GM23338 (cell line): ENCODE results near the gene SSH2. TPM values are rescaled to one million over a fixed set of nuclear protein-coding genes. Genes with fewer than 3 reads are reported as not detected.

Experiments
- ATAC-seq: fragments of 200-7000 bp; cut with Tn5 transposase; 3 replicates; pipeline ENCODE4 v1.9.1; 2020
- DNase-seq: peaks from one replicate; pipeline ENCODE4 v3.0.0-alpha.2; 2015; ENCODE audit warnings: low spot score
- H2AFZ ChIP-seq: fragments of 200-600 bp; sonication (generic); 2 replicates; pipeline ENCODE4 v1.8.0; 2016; ENCODE audit warnings: antibody characterized with exemption, mild to moderate bottlenecking, moderate library complexity
- H3F3A ChIP-seq: fragments of 200-600 bp; sonication (generic); replicated peaks from 2 replicates; pipeline ENCODE4 v1.8.0; 2017; ENCODE audit warnings: antibody characterized with exemption, mixed run types, low read depth
- H3K27ac ChIP-seq: fragments of 200-600 bp; sonication (generic); 2 replicates; pipeline ENCODE4 v1.6.1; 2016; ENCODE audit warnings: low read depth
- H3K27me3 ChIP-seq: fragments of 200-600 bp; sonication (generic); 2 replicates; pipeline ENCODE4 v1.8.0; 2016; ENCODE audit warnings: mild to moderate bottlenecking, mixed run types, moderate library complexity; ENCODE audit not compliant: insufficient read depth
- H3K36me3 ChIP-seq: fragments of 200-600 bp; sonication (generic); 2 replicates; pipeline ENCODE4 v1.8.0; 2016; ENCODE audit warnings: mild to moderate bottlenecking; ENCODE audit not compliant: insufficient read depth
- H3K4me1 ChIP-seq: fragments of 200-600 bp; sonication (generic); 2 replicates; pipeline ENCODE4 v1.8.0; 2016; ENCODE audit warnings: mild to moderate bottlenecking, moderate library complexity; ENCODE audit not compliant: insufficient read depth
- H3K4me2 ChIP-seq: fragments of 200-600 bp; sonication (generic); 2 replicates; pipeline ENCODE4 v1.7.1; 2017; ENCODE audit warnings: mixed run types
- H3K4me3 ChIP-seq: fragments of 200-600 bp; sonication (generic); 2 replicates; pipeline ENCODE4 v1.6.1; 2016; ENCODE audit warnings: mixed run types
- H3K79me2 ChIP-seq: fragments of 200-600 bp; sonication (generic); replicated peaks from 2 replicates; pipeline ENCODE4 v1.8.0; 2017; ENCODE audit warnings: mild to moderate bottlenecking; ENCODE audit not compliant: insufficient read depth
- H3K9me2 ChIP-seq: fragments of 200-600 bp; sonication (generic); 2 replicates; pipeline ENCODE4 v1.8.0; 2017; ENCODE audit not compliant: insufficient read depth
- H4K20me1 ChIP-seq: fragments of 200-600 bp; sonication (generic); replicated peaks from 2 replicates; pipeline ENCODE4 v1.8.0; 2017; ENCODE audit warnings: mild to moderate bottlenecking; ENCODE audit not compliant: insufficient read depth
- H3K27ac Mint-ChIP-seq: 2 replicates; pipeline ENCODE4 v1.8.0; 2020; ENCODE audit warnings: inconsistent platforms, mild to moderate bottlenecking, moderate library complexity, mixed read lengths
- H3K27me3 Mint-ChIP-seq: 3 replicates; pipeline ENCODE4 v1.8.0; 2022; ENCODE audit warnings: low read depth, mild to moderate bottlenecking, moderate library complexity, mixed read lengths, inconsistent platforms; ENCODE audit not compliant: insufficient read depth, poor library complexity
- H3K36me3 Mint-ChIP-seq: 3 replicates; pipeline ENCODE4 v1.8.0; 2021; ENCODE audit warnings: low read depth, mild to moderate bottlenecking, inconsistent platforms, moderate library complexity, mixed read lengths
- H3K4me1 Mint-ChIP-seq: 3 replicates; pipeline ENCODE4 v1.8.0; 2020; ENCODE audit warnings: mild to moderate bottlenecking, inconsistent platforms, mixed read lengths
- H3K4me3 Mint-ChIP-seq: 3 replicates; pipeline ENCODE4 v1.8.0; 2021; ENCODE audit warnings: moderate library complexity, mild to moderate bottlenecking, inconsistent platforms, mixed read lengths
- H3K9me3 Mint-ChIP-seq: 3 replicates; pipeline ENCODE4 v1.8.0; 2020; ENCODE audit warnings: moderate library complexity, mild to moderate bottlenecking, inconsistent platforms, mixed read lengths
- CREB1 ChIP-seq: fragments of 250-450 bp; sonication (Bioruptor Pico); IDR thresholded peaks from 2 replicates; pipeline ENCODE4 v1.5.0; 2020; ENCODE audit warnings: low read depth, mild to moderate bottlenecking, moderate library complexity
- EZH2 ChIP-seq: fragments of 200-600 bp; sonication (generic); IDR thresholded peaks from one replicate; pipeline ENCODE4 v1.8.0; 2017; ENCODE audit warnings: antibody characterized with exemption, mild to moderate bottlenecking, low read depth; ENCODE audit not compliant: unreplicated experiment
- JUNB ChIP-seq: IDR thresholded peaks from one replicate; pipeline ENCODE4 v1.6.1; 2016; ENCODE audit warnings: antibody characterized with exemption; ENCODE audit not compliant: unreplicated experiment
- NANOG ChIP-seq: IDR thresholded peaks from 2 replicates; pipeline ENCODE4 v1.6.1; 2016; ENCODE audit warnings: antibody characterized with exemption, borderline replicate concordance
- ZNF114 ChIP-seq: fragments of 250-450 bp; sonication (Bioruptor Pico); IDR thresholded peaks from 2 replicates; pipeline ENCODE4 v1.5.0; 2020; ENCODE audit warnings: mild to moderate bottlenecking, moderate library complexity
- polyA plus RNA-seq: library from polyadenylated mRNA; unstranded; fragments of >200 nt; fragmentation: Nextera tagmentation; extraction: Ambion mirVana; gene quantifications from 2 replicates; pipeline ENCODE4 v1.2.1, GENCODE V29; 2016
- total RNA-seq: library from RNA; depleted of rRNA; stranded (reverse); fragments of >200 nt; shearing (Covaris generic); gene quantifications from 2 replicates; pipeline ENCODE4 v1.2.3, GENCODE V29; 2014
- TF ChIP-seq, protein P1 (sequence below): IDR thresholded peaks from 2 replicates; pipeline ENCODE4 v1.6.1; 2016; ENCODE audit warnings: antibody characterized with exemption
- TF ChIP-seq, protein P2 (sequence below): IDR thresholded peaks from one replicate; pipeline ENCODE4 v1.6.1; 2018; ENCODE audit warnings: antibody characterized with exemption; ENCODE audit not compliant: unreplicated experiment

SSH2 gene
- total and polyA plus RNA-seq, 2 experiments from 2014 or later = 9.9 to 12.1 TPM

DNA sequence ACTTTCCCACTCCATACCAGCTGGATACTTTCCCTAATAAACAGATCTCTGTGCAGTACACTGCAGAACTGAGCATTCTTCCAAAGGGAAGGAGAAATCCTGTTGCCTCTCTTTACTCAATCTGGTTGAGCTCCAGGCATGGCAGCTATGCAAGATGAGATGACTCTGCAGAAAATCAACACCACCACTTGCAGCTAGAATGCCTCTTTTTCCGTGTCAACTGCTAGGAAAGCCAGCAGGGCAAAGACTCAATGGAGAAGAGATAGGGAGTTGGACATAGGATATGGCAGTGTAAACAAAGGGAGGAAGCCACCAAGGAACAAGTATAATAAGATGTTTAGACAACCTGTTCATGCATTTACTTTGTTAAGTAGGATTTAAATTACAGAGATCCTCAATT lies 266.9 kb downstream of the SSH2 start:
- H3K4me1 Mint-ChIP-seq = peaks cover 15% of the 10 kb centered on the region
- peaks cover 7% of the 10 kb centered on the region; the same call in 2 of the 3 replicates for H3K36me3 Mint-ChIP-seq
- TF ChIP-seq, protein P1, sequence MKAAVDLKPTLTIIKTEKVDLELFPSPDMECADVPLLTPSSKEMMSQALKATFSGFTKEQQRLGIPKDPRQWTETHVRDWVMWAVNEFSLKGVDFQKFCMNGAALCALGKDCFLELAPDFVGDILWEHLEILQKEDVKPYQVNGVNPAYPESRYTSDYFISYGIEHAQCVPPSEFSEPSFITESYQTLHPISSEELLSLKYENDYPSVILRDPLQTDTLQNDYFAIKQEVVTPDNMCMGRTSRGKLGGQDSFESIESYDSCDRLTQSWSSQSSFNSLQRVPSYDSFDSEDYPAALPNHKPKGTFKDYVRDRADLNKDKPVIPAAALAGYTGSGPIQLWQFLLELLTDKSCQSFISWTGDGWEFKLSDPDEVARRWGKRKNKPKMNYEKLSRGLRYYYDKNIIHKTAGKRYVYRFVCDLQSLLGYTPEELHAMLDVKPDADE = no peak
- TF ChIP-seq, protein P2, sequence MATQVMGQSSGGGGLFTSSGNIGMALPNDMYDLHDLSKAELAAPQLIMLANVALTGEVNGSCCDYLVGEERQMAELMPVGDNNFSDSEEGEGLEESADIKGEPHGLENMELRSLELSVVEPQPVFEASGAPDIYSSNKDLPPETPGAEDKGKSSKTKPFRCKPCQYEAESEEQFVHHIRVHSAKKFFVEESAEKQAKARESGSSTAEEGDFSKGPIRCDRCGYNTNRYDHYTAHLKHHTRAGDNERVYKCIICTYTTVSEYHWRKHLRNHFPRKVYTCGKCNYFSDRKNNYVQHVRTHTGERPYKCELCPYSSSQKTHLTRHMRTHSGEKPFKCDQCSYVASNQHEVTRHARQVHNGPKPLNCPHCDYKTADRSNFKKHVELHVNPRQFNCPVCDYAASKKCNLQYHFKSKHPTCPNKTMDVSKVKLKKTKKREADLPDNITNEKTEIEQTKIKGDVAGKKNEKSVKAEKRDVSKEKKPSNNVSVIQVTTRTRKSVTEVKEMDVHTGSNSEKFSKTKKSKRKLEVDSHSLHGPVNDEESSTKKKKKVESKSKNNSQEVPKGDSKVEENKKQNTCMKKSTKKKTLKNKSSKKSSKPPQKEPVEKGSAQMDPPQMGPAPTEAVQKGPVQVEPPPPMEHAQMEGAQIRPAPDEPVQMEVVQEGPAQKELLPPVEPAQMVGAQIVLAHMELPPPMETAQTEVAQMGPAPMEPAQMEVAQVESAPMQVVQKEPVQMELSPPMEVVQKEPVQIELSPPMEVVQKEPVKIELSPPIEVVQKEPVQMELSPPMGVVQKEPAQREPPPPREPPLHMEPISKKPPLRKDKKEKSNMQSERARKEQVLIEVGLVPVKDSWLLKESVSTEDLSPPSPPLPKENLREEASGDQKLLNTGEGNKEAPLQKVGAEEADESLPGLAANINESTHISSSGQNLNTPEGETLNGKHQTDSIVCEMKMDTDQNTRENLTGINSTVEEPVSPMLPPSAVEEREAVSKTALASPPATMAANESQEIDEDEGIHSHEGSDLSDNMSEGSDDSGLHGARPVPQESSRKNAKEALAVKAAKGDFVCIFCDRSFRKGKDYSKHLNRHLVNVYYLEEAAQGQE = no peak
- Histone ChIP-seq H3K79me2 (no peaks in the 10 kb centered on the region), H3K4me1 (peaks cover 3% of the 10 kb centered on the region; the same call in 1 of the 2 replicates), H3K4me2 (no peak overlapping the region), H4K20me1 (no peaks in the 10 kb centered on the region), H3K27me3 (no peaks in the 10 kb centered on the region), H2AFZ (no peak overlapping the region), H3K36me3 (no peaks in the 10 kb centered on the region), H3K9me2 (no peaks in the 10 kb centered on the region), H3K27ac (peak overlapping the region; percentile 30; the same call in 1 of the 2 replicates), H3F3A (no peaks in the 10 kb centered on the region), H3K4me3 (no peak overlapping the region)
- peak overlapping the region; percentile 94 for H3K27ac Mint-ChIP-seq
- DNase-seq = peak; percentile 35
- ATAC-seq = peak; percentile 50
- H3K9me3 Mint-ChIP-seq = peaks cover 3% of the 10 kb centered on the region; the same call in 1 of the 3 replicates
- peaks cover 8% of the 10 kb centered on the region for H3K27me3 Mint-ChIP-seq
- no peak overlapping the region for H3K4me3 Mint-ChIP-seq

DNA sequence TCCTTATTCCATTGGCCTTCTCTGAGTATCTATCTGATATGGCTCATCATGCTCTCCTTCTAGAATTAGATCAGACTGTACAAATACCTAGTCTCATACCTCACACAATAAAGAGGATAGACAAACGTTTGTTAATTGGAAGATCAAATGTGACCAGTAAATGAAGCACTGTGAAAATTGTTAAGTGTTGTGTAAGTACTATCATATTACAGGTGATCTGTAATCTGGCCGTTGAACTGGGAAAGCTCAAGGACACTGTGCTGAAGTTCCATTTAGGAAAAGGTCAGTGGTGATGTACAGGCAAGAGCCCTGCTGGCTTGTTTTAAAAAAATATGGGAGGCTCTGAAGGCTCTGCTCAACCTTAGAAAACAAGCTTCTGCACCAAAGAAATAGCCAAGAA lies 268.8 kb downstream of the SSH2 start:
- ATAC-seq (no peak), DNase-seq (no peak)
- no peak overlapping the region for H3K27ac ChIP-seq
- H3K4me3 ChIP-seq = no peak overlapping the region
- H3K4me2 ChIP-seq = no peak overlapping the region
- Mint-ChIP-seq H3K4me1 (peaks cover 9% of the 10 kb centered on the region), H3K27ac (no peak overlapping the region), H3K9me3 (peaks cover 3% of the 10 kb centered on the region; the same call in 1 of the 3 replicates), H3K27me3 (peaks cover 8% of the 10 kb centered on the region), H3K4me3 (no peak overlapping the region), H3K36me3 (peaks cover 4% of the 10 kb centered on the region; the same call in 1 of the 3 replicates)
- no peaks in the 10 kb centered on the region for H3K79me2 ChIP-seq
- no peak for TF ChIP-seq ZNF114
- no peaks in the 10 kb centered on the region for H3K27me3 ChIP-seq
- H3K36me3 ChIP-seq = no peaks in the 10 kb centered on the region
- H4K20me1 ChIP-seq = no peaks in the 10 kb centered on the region
- H3F3A ChIP-seq = no peaks in the 10 kb centered on the region
- no peak overlapping the region for H2AFZ ChIP-seq
- H3K9me2 ChIP-seq = no peaks in the 10 kb centered on the region
- peaks cover 3% of the 10 kb centered on the region; the same call in 1 of the 2 replicates for H3K4me1 ChIP-seq

DNA sequence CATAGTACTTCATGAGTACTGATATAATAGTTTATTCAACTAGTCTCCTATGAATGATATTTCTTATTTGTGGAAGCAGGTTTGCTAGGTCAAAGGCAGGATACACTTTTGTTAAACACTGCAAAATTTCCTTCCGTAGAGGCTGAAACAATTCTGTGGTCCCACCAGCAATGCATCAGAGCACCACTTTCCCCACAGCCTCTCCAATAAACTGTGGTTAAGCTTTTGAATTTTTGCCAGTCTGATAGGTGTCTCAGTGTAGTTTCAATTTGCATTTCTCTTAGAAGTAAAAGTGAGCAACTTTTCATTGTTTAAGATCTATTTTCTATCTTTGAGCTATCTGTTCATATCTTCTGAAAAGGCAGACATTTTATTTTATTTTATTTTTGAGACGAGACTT lies 270.9 kb downstream of the SSH2 start:
- no peak overlapping the region for H3K27ac ChIP-seq
- H3K79me2 ChIP-seq = no peaks in the 10 kb centered on the region
- H3K4me1 ChIP-seq = peaks cover 3% of the 10 kb centered on the region; the same call in 1 of the 2 replicates
- H3K27me3 Mint-ChIP-seq = peaks cover 6% of the 10 kb centered on the region
- H2AFZ ChIP-seq = no peak overlapping the region
- H4K20me1 ChIP-seq = no peaks in the 10 kb centered on the region; the same call in 1 of the 2 replicates
- peaks cover 3% of the 10 kb centered on the region; the same call in 1 of the 3 replicates for H3K9me3 Mint-ChIP-seq
- DNase-seq (no peak), ATAC-seq (no peak)
- no peaks in the 10 kb centered on the region for H3K36me3 ChIP-seq
- H3K9me2 ChIP-seq = no peaks in the 10 kb centered on the region
- H3K4me2 ChIP-seq = no peak overlapping the region
- no peak overlapping the region for H3K4me3 Mint-ChIP-seq
- H3F3A ChIP-seq = no peaks in the 10 kb centered on the region
- no peak overlapping the region for H3K27ac Mint-ChIP-seq
- no peaks in the 10 kb centered on the region for H3K27me3 ChIP-seq
- no peak overlapping the region for H3K4me3 ChIP-seq
- peaks cover 9% of the 10 kb centered on the region for H3K4me1 Mint-ChIP-seq
- H3K36me3 Mint-ChIP-seq = no peaks in the 10 kb centered on the region
- TF ChIP-seq ZNF114 (no peak), CREB1 (CRISPR knock-in tag) (no peak), EZH2 (no peak), NANOG (no peak), JUNB (no peak)
- TF ChIP-seq, protein P2 = no peak
